NCI-H2196 (cell line): Measurements from ENCODE around the gene GRID2IP.

Experiments
- DNase-seq: peaks from one replicate; lab custom pipeline; 2025; ENCODE audit not compliant: unreplicated experiment; lab: John Stamatoyannopoulos, UW

The GRID2IP gene

GRCh38 chr7:6563936-6564770 lies 12.9 kb upstream of the GRID2IP start:
- no peak for DNase-seq

GRCh38 chr7:6562106-6562505 lies 10.8 kb upstream of the GRID2IP start:
- no peak for DNase-seq

GRCh38 chr7:6559896-6560295 lies 8.6 kb upstream of the GRID2IP start:
- no peak for DNase-seq

GRCh38 chr7:6558837-6559236 lies 7.6 kb upstream of the GRID2IP start:
- peak; percentile 52 for DNase-seq

GRCh38 chr7:6556196-6556595 lies 4.9 kb upstream of the GRID2IP start:
- DNase-seq = no peak

GRCh38 chr7:6554848-6555247 lies 3.6 kb upstream of the GRID2IP start:
- no peak for DNase-seq

GRCh38 chr7:6553448-6554044 lies 2.3 kb upstream of the GRID2IP start:
- no peak for DNase-seq

GRCh38 chr7:6547400-6547799 lies 3.9 kb downstream of the GRID2IP start:
- DNase-seq = no peak

- peak; percentile 20 for DNase-seq
These were observed 4.6 kb downstream of the GRID2IP start for GRCh38 chr7:6546498-6547251.

- DNase-seq = no peak
These were observed 5.7 kb downstream of the GRID2IP start for GRCh38 chr7:6545398-6546126.

- DNase-seq = no peak
These were observed 8.9 kb downstream of the GRID2IP start for GRCh38 chr7:6542368-6542767.

- no peak for DNase-seq
These were observed 14.7 kb downstream of the GRID2IP start for GRCh38 chr7:6536262-6537260.

- DNase-seq = no peak
These were observed 17.3 kb downstream of the GRID2IP start for GRCh38 chr7:6533893-6534495.

GRCh38 chr7:6532516-6532915 lies 18.7 kb downstream of the GRID2IP start:
- no peak for DNase-seq

- DNase-seq = no peak
These were observed 19.6 kb downstream of the GRID2IP start for GRCh38 chr7:6531492-6532279.

- DNase-seq = no peak
These were observed 20.4 kb downstream of the GRID2IP start for GRCh38 chr7:6530626-6531491.

- DNase-seq = no peak
These were observed 21.6 kb downstream of the GRID2IP start for GRCh38 chr7:6529643-6530042.
